WTC11 (cell line): ENCODE results near the gene SPOP. TPM values are rescaled to one million over a fixed set of nuclear protein-coding genes. Genes with fewer than 3 reads are reported as not detected.

Experiments used
- ATAC-seq: fragments of 200-7000 bp; cut with Tn5 transposase; 2 replicates; pipeline ENCODE4 v1.10.0; 2021; ENCODE audit warnings: mild to moderate bottlenecking, moderate library complexity
- CTCF ChIA-PET: fragments of 300-600 bp; sonication (Branson Sonifier 250); formaldehyde crosslinking; loops from one replicate; lab custom pipeline; 2021; ENCODE audit warnings: antibody characterized with exemption; lab: Charles Lee
- POLR2A ChIA-PET: fragments of 350-600 bp; sonication (Branson Sonifier 250); formaldehyde crosslinking; loops from one replicate; lab custom pipeline; 2021; ENCODE audit warnings: antibody characterized with exemption; lab: Charles Lee
- DNase-seq: peaks from one replicate; pipeline ENCODE4 v3.0.0; 2021; ENCODE audit warnings: low spot score
- H3K27ac Mint-ChIP-seq: 2 replicates; pipeline ENCODE4 v1.8.0; 2021; ENCODE audit warnings: mixed read lengths
- H3K27me3 Mint-ChIP-seq: 2 replicates; pipeline ENCODE4 v1.8.0; 2021; ENCODE audit warnings: low read depth, mild to moderate bottlenecking, moderate library complexity, mixed read lengths
- H3K36me3 Mint-ChIP-seq: 2 replicates; pipeline ENCODE4 v1.8.0; 2021; ENCODE audit warnings: mixed read lengths
- H3K4me1 Mint-ChIP-seq: 2 replicates; pipeline ENCODE4 v1.8.0; 2022; ENCODE audit warnings: mixed read lengths
- H3K4me3 Mint-ChIP-seq: 2 replicates; pipeline ENCODE4 v1.8.0; 2021; ENCODE audit warnings: mild to moderate bottlenecking, moderate library complexity, mixed read lengths
- H3K9me3 Mint-ChIP-seq: 2 replicates; pipeline ENCODE4 v1.8.0; 2021; ENCODE audit warnings: mixed read lengths
- ATF2 ChIP-seq: sonication (generic); formaldehyde crosslinking; IDR thresholded peaks from 2 replicates; pipeline ENCODE4 v1.8.1; 2022; ENCODE audit warnings: low read depth, missing genetic modification reagents, borderline replicate concordance
- ATF3 ChIP-seq: sonication (generic); formaldehyde crosslinking; conservative IDR thresholded peaks from 2 replicates; pipeline ENCODE4 v1.8.1; 2022; ENCODE audit warnings: mild to moderate bottlenecking, missing genetic modification reagents
- CBFB ChIP-seq: sonication (generic); formaldehyde crosslinking; IDR thresholded peaks from 2 replicates; pipeline ENCODE4 v1.8.1; 2022; ENCODE audit warnings: mild to moderate bottlenecking, low read depth, missing genetic modification reagents
- CREB1 ChIP-seq: sonication (generic); formaldehyde crosslinking; IDR thresholded peaks from 2 replicates; pipeline ENCODE4 v1.8.0; 2023; ENCODE audit warnings: mild to moderate bottlenecking, missing genetic modification reagents
- CREM ChIP-seq: sonication (generic); formaldehyde crosslinking; IDR thresholded peaks from 2 replicates; pipeline ENCODE4 v1.8.1; 2022; ENCODE audit warnings: mild to moderate bottlenecking, missing genetic modification reagents, moderate library complexity
- FOXP1 ChIP-seq: sonication (generic); formaldehyde crosslinking; IDR thresholded peaks from 2 replicates; pipeline ENCODE4 v1.8.0; 2022; ENCODE audit warnings: missing genetic modification reagents, mild to moderate bottlenecking, moderate library complexity, borderline replicate concordance
- NFATC4 ChIP-seq: fragments of 250-450 bp; sonication (Bioruptor Pico); IDR thresholded peaks from 2 replicates; pipeline ENCODE4 v1.9.0; 2021; ENCODE audit warnings: mild to moderate bottlenecking
- NFYB ChIP-seq: sonication (generic); formaldehyde crosslinking; conservative IDR thresholded peaks from 2 replicates; pipeline ENCODE4 v1.8.0; 2022; ENCODE audit warnings: low read depth, missing genetic modification reagents
- NR3C1 ChIP-seq: sonication (generic); formaldehyde crosslinking; conservative IDR thresholded peaks from 2 replicates; pipeline ENCODE4 v1.8.1; 2023; ENCODE audit warnings: low read depth, mild to moderate bottlenecking, missing genetic modification reagents
- PRRX2 ChIP-seq: fragments of 250-450 bp; sonication (Bioruptor Pico); IDR thresholded peaks from 2 replicates; pipeline ENCODE4 v1.8.0; 2021; ENCODE audit warnings: mild to moderate bottlenecking
- RELA ChIP-seq: sonication (generic); formaldehyde crosslinking; IDR thresholded peaks from 2 replicates; pipeline ENCODE4 v1.8.1; 2022; ENCODE audit warnings: missing genetic modification reagents, mild to moderate bottlenecking, borderline replicate concordance
- RORB ChIP-seq: fragments of 250-450 bp; sonication (Bioruptor Pico); IDR thresholded peaks from 2 replicates; pipeline ENCODE4 v1.9.0; 2021; ENCODE audit warnings: mild to moderate bottlenecking
- SOX15 ChIP-seq: fragments of 250-450 bp; sonication (Bioruptor Pico); IDR thresholded peaks from 2 replicates; pipeline ENCODE4 v1.9.0; 2021; ENCODE audit warnings: mild to moderate bottlenecking
- SP1 ChIP-seq: sonication (generic); formaldehyde crosslinking; conservative IDR thresholded peaks from 2 replicates; pipeline ENCODE4 v1.8.1; 2022; ENCODE audit warnings: missing genetic modification reagents
- TCF7 ChIP-seq: sonication (generic); formaldehyde crosslinking; IDR thresholded peaks from 2 replicates; pipeline ENCODE4 v1.8.0; 2022; ENCODE audit warnings: mild to moderate bottlenecking, low read depth, missing genetic modification reagents, moderate library complexity
- TP53 ChIP-seq: sonication (generic); formaldehyde crosslinking; IDR thresholded peaks from 2 replicates; pipeline ENCODE4 v1.8.1; 2023; ENCODE audit warnings: mild to moderate bottlenecking, missing genetic modification reagents
- USF1 ChIP-seq: sonication (generic); formaldehyde crosslinking; IDR thresholded peaks from 2 replicates; pipeline ENCODE4 v1.8.0; 2022; ENCODE audit warnings: mild to moderate bottlenecking, missing genetic modification reagents
- ZBTB21 ChIP-seq: sonication (generic); formaldehyde crosslinking; IDR thresholded peaks from 2 replicates; pipeline ENCODE4 v1.8.1; 2023; ENCODE audit warnings: mild to moderate bottlenecking, missing genetic modification reagents, borderline replicate concordance
- ZNF138 ChIP-seq: sonication (generic); formaldehyde crosslinking; conservative IDR thresholded peaks from 2 replicates; pipeline ENCODE4 v1.8.1; 2022; ENCODE audit warnings: mild to moderate bottlenecking, moderate library complexity, missing genetic modification reagents
- ZNF232 ChIP-seq: sonication (generic); formaldehyde crosslinking; IDR thresholded peaks from 2 replicates; pipeline ENCODE4 v1.8.0; 2022; ENCODE audit warnings: mild to moderate bottlenecking, missing genetic modification reagents
- ZNF263 ChIP-seq: sonication (generic); formaldehyde crosslinking; IDR thresholded peaks from 2 replicates; pipeline ENCODE4 v1.8.1; 2022; ENCODE audit warnings: low read depth, mild to moderate bottlenecking, moderate library complexity, missing genetic modification reagents
- ZNF423 ChIP-seq: fragments of 250-450 bp; sonication (Bioruptor Pico); IDR thresholded peaks from 2 replicates; pipeline ENCODE4 v2.1.2; 2022; ENCODE audit warnings: mild to moderate bottlenecking, moderate library complexity
- ZNF671 ChIP-seq: fragments of 250-450 bp; sonication (Bioruptor Pico); IDR thresholded peaks from 2 replicates; pipeline ENCODE4 v1.8.0; 2021; ENCODE audit warnings: mild to moderate bottlenecking
- ZSCAN18 ChIP-seq: fragments of 250-450 bp; sonication (Bioruptor Pico); IDR thresholded peaks from 2 replicates; pipeline ENCODE4 v2.1.2; 2022; ENCODE audit warnings: mild to moderate bottlenecking, moderate library complexity
- total RNA-seq: library from RNA; stranded (reverse); gene quantifications from 3 replicates; pipeline ENCODE4 v1.2.3, GENCODE V29; 2021

SPOP gene
- total RNA-seq, 1 experiment from 2014 or later, result 19.2 TPM

- TF ChIP-seq ATF2 (CRISPR knock-in tag), result no peak
- TF ChIP-seq ZBTB21 (CRISPR knock-in tag), result no peak
- TF ChIP-seq ZNF263 (CRISPR knock-in tag), result no peak
These were observed 2.4 kb upstream of the SPOP start (continued) for GRCh38 chr17:49680314-49680713.

- Mint-ChIP-seq H3K36me3 (peaks cover 20% of the 10 kb centered on the region), H3K9me3 (peaks cover 6% of the 10 kb centered on the region), H3K4me3 (peak overlapping the region; percentile 88), H3K4me1 (peaks cover 18% of the 10 kb centered on the region), H3K27me3 (peaks cover 35% of the 10 kb centered on the region), H3K27ac (peak overlapping the region; percentile 96)
- TF ChIP-seq ZNF138 (CRISPR knock-in tag) (no peak), TP53 (peak; percentile 5; the same call in 1 of the 2 replicates)
- peak; percentile 69 for ATAC-seq
- CTCF ChIA-PET, result interaction anchor here (0.6 to 1.0 kb wide), 18 partner anchors 12 to 381 kb away, joined by 3 to 11 read pairs (median 3); partner anchors contain the start of genes FAM117A and SLC35B1
- POLR2A ChIA-PET, result interaction anchor here (0.6 to 1.3 kb wide), 11 partner anchors 18 to 1318 kb away, joined by 3 to 6 read pairs (median 3); partner anchors contain the start of genes KAT7, NXPH3 and SLC35B1
- DNase-seq, result peak; percentile 98
These were observed 564 bp downstream of the SPOP start for GRCh38 chr17:49677134-49677932.

- no peak for DNase-seq
- Mint-ChIP-seq H3K4me1 (peaks cover 18% of the 10 kb centered on the region), H3K27ac (peak overlapping the region; percentile 73; the same call in 1 of the 2 replicates), H3K27me3 (peaks cover 31% of the 10 kb centered on the region), H3K4me3 (peak overlapping the region; percentile 88), H3K9me3 (peaks cover 6% of the 10 kb centered on the region), H3K36me3 (peaks cover 20% of the 10 kb centered on the region)
- TF ChIP-seq RORB (CRISPR knock-in tag) (no peak), SP1 (CRISPR knock-in tag) (no peak), PRRX2 (CRISPR knock-in tag) (no peak), CBFB (CRISPR knock-in tag) (no peak), TCF7 (no peak), ZNF138 (CRISPR knock-in tag) (no peak), ZNF671 (CRISPR knock-in tag) (no peak), ATF3 (CRISPR knock-in tag) (no peak), FOXP1 (no peak), NR3C1 (no peak), CREM (CRISPR knock-in tag) (no peak), ZNF232 (no peak), ZNF423 (no peak), USF1 (no peak), NFATC4 (CRISPR knock-in tag) (no peak), SOX15 (CRISPR knock-in tag) (no peak), RELA (CRISPR knock-in tag) (no peak), ZSCAN18 (CRISPR knock-in tag) (no peak), CREB1 (CRISPR knock-in tag) (no peak), NFYB (CRISPR knock-in tag) (no peak)
- no peak for ATAC-seq
- ChIA-PET POLR2A (no interaction called here), CTCF (no interaction called here)
These were observed 1.5 kb downstream of the SPOP start for GRCh38 chr17:49676276-49676868.
